Left hindlimb (tissue), 1 donor: Measurements from ENCODE around the gene BMP6.
"Not testable (repeated sequence)": the region's sequence is repeated elsewhere in the genome, so short reads cannot be mapped to it uniquely, and the experiment has no call there.

Experiments used
- DNase-seq: peaks from one replicate; pipeline ENCODE4 v3.0.0-alpha.2; 2018

Gene BMP6

DNA sequence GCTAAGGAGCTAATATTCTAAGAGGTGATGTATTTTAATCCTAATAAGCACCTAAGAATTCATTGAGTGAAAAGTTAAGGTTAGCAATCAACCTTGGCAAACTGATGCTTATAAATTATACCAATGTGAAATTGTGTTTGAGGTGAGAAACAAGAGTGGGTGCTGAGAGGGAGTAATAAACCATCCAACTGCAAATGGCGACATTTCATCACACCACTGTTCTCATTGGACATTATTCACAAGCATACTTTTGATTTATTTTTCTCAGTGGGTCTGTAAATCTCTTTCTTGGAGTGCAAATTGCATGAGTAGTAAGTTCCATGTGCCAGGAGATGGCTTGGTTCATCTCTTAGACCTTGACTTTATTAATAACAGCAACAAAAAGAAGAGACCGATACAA, 71.5 kb downstream of the BMP6 start:
- DNase-seq: no peak

GRCh38 chr6:7798751-7799150, 72.9 kb downstream of the BMP6 start:
- no peak for DNase-seq

DNA sequence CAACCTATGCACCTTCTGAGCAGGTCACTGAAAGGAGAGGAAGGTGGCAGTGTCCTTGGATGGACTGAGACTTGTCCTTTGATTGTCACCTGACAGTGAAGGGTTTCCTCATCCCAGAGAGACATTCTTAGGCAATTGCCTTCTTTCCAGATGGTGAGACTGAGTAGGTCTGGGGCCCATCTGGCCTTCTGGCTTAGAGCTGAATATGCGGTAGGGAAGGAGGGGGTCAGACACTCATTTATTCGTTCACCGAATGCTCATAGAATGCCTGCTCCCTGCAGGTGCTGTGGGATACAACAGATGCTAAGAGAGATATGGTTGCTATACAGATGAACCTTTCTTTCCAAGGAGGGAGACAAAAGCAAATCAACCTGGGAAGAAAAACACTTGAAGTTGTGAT, 76.8 kb downstream of the BMP6 start:
- DNase-seq: no peak

GRCh38 chr6:7803214-7803613, 77.3 kb downstream of the BMP6 start:
- DNase-seq: no peak

DNA sequence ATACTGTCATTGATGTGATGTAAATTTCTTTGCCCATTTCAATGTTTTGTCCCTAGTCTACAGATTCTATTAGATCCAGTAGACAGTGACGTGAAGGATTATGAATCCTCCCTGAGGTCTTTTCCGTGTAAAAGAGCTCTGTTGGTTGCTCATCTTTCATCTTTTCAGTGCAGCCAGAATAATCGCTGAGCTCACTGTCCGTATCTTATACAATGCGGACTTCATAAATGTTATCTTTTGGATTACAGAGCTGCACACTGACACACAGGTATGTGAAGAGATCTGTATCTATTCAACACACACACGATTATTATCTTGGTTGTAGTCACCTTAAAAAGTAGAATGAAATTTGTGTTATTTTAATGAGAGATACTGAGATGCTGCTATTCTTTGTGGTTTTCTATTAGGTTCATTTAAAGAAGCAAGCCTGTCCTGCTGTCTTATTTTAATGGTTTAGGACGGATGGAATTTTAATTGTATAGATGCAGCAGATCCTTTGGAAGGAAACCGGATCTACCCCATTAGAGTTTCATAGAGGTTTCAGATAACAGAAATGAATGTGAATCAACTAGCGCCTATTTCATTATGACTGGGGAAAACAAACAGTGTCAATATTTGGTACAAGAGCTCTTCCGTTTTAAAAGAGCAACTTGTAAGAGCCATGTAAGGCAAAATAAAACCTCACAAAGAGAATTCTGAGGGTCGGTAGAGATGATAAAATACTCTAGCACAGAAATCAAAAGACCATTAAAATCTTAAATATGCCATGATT, 79.4 kb downstream of the BMP6 start:
- no peak for DNase-seq

DNA sequence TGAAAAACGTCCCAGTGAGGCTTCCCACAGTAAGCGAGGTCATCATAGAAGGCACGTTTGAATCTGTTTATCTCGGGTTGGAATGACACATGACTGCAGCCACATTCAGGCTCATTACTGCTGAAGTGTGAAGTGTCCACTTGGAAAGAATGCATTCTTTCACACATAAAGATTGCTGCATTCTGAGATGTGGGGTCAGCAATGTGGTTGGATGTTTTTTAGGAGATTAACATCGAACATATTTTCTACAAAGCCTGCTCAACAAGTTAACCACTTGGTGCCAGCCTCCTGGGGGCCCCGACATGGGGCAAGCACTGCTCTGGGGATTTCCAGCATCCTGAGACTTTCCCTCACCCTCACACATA, 79.9 kb downstream of the BMP6 start:
- no peak for DNase-seq

DNA sequence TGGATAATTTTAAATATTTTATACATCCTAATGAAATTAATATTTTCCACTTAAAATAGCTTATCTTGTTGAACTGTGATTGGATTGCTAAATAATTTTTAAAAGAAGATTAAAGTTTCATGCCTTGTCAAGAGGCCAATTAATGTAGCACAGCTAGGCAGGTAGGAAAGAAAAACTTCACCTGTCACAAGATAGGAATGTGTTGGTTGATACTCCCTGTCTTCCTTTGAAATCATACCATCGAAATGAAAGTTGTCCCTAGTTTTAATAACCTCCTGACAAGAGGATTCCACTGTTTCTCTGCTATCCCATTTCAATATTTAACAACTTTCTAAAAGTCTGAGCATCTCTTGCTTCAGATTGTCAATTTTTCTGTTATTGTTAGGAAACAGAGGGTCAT, 80.8 kb downstream of the BMP6 start:
- DNase-seq: no peak

GRCh38 chr6:7809346-7809745, 83.4 kb downstream of the BMP6 start:
- no peak for DNase-seq

- no peak for DNase-seq
Measured at GRCh38 chr6:7811441-7811840, 85.5 kb downstream of the BMP6 start.

DNA sequence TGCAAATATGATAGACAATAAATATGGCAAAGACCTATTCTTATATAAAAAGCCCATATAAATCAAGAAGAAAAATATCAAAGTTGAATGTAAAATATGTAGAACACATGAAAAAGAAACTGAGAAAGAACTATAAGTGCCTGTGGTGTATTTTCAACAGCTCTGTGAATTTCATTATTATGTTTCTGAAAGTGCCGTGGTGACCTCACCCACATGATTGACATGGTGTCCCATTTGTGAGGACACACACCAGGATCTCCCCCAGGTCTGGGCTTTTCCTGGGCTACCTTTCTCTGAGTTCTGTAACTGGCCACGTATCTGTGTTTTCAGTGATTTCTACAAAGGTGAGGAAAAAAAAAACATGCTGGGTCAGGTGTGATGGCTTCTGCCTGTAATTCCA, 86.7 kb downstream of the BMP6 start:
- no peak for DNase-seq

DNA sequence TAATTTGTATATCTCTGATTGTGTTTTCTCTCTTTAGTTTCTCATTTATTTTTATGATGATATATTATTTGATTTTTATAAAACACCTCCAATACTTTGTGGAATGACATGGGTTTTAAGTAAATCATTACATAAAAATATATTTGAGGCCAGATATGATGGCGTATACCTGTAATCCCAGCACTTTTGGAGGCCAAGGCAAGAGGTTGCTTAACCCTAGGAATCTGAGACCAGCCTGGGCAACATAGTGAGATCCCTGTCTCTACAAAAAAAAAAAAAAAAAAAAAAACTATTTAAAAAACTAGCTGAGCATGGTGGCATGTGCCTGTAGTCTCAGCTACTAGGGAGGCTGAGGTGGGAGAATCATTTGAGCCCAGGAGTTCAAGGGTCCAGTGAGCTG, 87.3 kb downstream of the BMP6 start:
- DNase-seq: no peak

DNA sequence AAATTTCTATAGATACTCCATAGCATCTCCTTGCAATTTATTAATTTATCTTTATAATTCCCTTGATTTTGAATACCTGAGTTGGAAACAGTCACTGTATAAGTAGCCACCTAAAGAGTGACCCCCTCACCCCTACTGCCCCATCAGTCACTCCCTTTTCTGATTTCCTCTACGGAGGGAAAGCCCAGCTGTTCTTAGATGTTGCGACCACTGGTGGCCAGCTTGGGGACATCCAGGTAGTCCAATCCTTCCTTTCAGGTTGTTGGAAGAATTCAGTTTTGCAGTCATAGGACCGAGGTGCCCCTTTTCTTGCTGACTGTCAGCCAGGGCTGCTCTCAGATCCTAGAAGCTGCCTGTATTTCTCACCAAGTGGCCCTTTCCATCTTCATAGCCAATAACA, 87.8 kb downstream of the BMP6 start:
- no peak for DNase-seq

- DNase-seq: no peak
Measured at GRCh38 chr6:7815716-7816115, 89.8 kb downstream of the BMP6 start.

GRCh38 chr6:7817184-7817583, 91.3 kb downstream of the BMP6 start:
- DNase-seq: not testable (repeated sequence)

- no peak for DNase-seq
Measured at GRCh38 chr6:7818257-7819214, 92.6 kb downstream of the BMP6 start.

DNA sequence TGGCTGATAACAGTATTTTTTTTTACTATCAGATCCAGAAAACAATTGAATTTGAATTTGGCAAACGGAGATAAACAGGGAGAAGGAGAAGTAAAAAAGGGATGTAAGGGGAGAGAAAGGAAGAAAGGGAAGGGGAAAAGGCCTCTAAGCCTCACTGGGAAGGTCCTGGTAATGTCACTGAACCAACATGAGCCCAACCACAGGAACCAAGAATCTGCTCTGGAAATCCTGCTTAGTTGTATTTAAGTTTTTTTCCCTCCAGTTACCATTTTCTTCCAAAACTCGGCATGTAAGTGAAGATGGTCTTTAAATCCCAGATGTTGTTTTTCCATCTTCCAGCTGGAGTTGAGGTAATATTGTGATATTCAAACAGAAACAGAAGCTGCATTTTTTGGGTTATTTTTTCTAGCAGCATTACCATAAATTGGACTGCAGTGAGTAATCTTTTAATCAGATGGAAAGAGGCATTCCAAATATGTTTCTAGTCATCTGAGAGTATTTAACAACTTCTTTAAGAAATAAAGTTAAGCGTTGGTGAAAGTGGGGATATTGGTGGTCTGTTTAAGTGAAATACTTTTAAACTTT, 93.6 kb downstream of the BMP6 start:
- no peak for DNase-seq

DNA sequence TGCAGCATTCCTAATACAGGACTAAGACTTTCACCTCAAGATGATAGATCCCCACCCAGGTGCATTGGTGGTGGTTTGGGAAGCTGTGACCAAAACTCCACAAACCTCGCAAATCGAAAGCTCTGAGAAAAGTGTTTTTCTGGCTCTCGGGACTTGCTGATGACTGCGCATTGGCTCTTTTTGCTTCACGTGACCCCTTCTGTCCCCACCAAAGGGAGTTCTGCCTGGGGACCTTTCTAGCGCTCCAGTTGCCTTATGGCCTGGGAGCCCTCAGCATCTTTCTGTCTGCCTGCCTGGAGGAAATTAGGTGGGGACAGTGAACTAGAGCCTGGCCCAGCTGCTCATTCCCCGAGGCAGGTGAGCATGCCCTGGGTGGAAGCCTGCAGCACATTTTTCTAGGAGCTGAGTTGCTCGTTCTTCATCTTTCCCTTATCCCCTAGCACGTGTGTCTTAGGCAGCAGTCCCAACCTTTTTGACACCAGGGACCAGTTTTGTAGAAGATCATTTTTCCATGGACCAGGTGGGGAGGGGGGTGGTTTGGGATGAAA, 94.5 kb downstream of the BMP6 start:
- no peak for DNase-seq

DNA sequence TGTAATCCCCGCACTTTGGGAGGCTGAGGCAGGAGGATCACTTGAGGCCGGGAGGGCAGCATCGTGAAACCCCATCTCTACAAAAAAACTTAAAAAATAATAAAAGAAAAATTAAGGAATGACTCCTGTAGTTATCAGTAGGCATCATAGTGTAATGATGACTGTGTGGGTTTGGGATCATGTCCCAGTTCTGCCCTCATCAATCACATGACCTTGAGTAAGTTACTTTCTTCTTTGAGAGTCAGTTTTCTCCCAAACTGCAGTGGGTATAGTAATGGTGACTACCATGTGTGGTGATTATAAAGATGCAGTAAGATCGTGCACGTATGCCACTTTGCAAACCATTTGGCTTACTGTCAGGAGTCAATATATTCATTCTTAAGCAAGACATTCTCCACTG, 95.5 kb downstream of the BMP6 start:
- DNase-seq: no peak

GRCh38 chr6:7823552-7823951, 97.7 kb downstream of the BMP6 start:
- no peak for DNase-seq

GRCh38 chr6:7825986-7826385, 100.1 kb downstream of the BMP6 start:
- DNase-seq: no peak

GRCh38 chr6:7827142-7827541, 101.2 kb downstream of the BMP6 start:
- DNase-seq: no peak

GRCh38 chr6:7828124-7828523, 102.2 kb downstream of the BMP6 start:
- DNase-seq: no peak

GRCh38 chr6:7832904-7833750, 107.2 kb downstream of the BMP6 start:
- no peak for DNase-seq
